GM19240 (cell line): ENCODE results near the gene CACNA1G.

ENCODE experiments used
- DNase-seq: peaks from one replicate; pipeline ENCODE4 v3.0.0; 2011; ENCODE audit warnings: low spot score; ENCODE audit not compliant: insufficient read length

The CACNA1G gene

DNA sequence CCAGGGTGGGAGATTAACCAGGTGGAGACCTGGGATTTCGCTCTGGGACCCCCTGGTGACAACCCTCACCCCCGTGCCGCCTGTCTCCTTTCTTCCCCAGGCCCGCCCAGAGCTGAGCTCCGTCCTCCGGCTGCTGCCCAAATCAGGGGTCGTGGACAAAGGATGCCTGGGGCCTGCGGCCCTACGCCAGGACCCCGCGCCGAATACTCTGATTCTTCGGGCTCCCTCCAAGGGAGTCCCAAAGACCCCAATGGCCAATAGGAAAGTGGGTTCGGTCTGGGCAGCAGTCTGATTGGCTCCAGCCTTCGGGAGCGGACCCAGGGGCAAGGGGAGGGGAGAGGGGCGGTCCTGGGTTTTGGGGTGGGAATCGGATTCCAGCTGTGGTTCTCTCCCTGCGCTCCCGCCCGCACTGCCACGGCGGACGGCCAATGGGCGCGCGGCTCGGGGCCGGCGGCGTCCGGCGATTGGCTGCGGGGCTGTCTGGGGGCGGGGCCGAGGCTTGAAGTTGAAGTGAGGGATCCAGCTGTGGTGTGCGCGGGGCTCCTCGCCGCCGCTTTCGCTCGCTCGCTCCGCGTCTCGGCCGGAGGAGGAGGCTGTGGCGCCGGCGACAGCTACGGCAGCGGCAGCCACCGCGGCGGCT lies at the start of gene CACNA1G:
CACNA1G (plus strand) TSS at position 531 of the 640 bp plus-strand sequence. CDS start 745 bp downstream, outside the sequence.
- DNase-seq = peak; percentile 89

DNA sequence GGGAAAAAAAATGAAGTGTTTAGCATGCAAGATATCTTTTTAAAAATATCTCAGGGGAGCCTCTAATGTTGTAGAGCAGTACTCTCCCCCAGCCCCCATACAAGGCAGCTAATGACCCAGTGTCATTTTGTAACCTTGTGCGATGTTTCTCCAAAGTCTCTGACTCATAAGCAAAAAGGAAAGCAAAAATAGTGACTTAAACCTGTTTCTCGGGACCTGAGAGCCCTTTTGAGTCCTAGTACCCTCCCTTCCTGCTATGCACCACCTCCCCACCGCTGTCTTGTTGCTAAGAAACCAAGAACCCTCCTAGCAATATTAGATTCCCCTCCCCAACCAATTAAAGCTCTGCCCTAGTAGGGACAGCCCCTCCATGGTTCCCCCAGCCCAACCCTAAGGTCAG lies 49.5 kb upstream of the CACNA1G start:
- peak; percentile 90 for DNase-seq

DNA sequence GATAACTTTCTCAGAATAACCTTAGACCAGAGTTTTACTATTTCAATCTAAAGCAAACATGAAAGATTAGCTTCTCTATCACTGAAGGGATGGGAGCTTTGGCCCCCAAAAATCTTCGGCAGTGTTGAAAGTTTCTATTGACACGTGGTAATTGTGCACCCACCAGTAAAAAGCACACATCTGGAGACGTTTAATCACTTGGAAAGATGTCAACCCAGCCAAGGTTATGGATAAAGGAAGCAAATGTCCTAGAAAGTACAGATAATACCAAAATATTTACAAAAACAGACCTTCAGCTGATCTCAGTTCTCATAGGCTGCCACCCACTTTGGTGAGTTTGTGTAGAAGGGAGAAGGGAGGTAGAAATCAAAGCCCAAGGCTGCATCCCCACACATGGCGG lies 47.0 kb upstream of the CACNA1G start:
- DNase-seq = no peak

DNA sequence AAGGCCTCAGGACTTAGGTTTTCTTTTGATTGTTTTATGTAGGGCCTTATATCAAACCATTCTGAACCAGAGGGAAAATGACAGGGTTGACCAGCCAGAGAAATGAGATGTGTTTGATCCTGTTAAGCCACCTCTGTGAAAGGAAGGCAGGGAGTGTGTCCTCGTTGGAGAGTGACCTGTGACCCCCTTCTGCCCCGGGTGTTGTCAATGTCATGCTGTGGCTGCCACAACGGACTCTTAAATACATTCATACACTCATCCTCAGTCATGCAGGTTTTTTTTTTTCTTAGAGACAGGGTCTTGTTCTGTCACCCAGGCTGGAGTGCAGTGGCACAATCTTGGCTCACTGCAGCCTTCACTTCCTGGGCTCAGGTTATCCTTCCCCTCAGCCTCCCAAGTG lies 46.1 kb upstream of the CACNA1G start:
- no peak for DNase-seq

DNA sequence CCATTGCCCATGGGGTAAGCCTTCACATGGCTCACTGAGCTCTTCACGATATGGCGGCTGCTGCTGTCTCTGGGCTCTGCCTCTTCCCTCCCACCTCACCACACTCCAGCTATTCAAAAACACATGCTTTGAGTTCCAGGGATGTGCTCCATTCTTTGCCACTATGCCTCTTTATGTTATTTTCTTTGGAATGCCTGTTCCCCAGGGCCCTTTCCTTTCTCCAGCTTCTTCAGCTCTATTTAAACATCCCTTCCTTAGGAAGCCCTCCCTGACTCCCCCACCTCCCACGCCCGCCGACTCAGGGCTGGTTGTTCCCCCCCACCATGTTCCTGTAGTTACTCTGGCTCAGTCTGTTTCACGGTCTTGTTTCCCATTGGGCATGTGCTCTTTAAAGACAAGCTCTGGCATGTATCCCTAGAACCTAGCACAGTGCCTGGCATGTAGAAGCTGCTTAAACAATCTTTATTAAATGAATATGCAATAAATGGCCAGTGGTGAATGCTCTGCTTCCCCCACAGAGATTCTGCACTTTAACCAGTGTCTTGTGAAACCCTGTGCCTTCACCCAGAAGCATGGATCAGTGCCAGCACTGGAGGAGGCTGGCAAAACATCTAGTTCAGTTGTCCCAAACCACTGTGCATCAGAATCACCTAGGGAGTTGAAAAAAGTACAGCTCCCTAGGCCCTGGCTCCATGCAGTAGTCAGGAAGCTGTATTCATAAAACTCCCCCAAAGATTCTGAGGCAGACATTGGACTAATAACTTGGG lies 45.4 kb upstream of the CACNA1G start:
- no peak for DNase-seq

DNA sequence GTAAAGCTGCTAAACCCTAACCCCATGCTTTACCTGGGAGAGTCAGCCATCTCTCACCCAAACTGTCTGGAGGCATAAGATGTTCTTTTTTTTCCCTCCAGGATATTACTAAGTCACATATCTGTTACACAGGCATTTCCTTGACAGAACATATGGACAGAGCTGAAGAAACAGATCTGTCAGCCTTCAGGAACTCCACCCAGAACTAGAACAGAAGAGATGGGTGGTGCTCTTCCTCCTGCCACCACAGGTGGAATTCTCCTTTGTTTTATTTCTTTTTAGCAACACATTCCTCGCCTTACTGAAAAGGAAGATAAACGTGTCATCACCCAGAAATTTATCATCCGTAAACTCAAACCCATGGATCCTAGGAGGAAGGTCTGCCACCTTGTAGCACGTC lies 43.5 kb upstream of the CACNA1G start:
- DNase-seq = no peak

DNA sequence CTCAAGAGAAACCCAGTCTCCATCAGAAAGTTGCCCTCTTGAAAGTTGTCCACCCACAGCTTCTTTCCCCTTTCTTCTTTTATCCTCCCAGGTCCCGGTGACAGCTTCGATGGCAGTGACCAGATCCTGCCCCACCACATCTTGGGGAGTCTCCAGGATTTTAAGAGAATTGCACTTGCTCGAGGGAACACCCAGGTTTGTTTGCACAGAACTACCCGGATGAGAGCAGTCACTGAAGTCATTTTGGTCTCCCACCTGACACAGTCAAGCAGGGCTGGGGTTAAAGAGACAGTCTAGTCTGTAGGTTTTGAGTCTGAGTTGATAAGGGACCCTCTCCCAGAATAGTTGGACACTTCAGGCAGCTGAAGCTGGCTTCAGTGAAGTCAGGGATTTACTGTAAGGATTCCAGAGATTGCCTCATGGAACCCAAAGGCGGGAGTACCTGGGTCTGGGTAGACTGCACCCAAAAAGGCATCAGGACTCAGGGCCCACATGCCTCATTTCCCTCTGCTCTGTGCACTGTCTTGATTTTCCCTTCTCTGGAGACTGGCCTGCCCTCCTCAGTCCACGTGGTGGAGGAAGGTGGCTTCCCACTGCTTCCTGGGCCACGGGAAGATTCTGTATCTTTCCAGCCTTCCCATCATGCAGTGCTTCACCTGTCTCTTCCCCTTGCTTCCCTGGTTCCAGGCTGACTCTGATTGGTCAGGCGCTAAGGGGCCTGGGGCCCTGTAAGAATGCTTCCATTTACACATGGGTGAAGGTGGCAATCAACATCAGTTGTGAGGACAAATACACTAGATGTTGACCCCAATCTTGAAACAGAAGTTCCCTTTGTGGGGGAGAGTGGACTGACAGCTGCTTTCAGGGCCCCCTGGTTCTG lies 42.8 kb upstream of the CACNA1G start:
- no peak for DNase-seq

DNA sequence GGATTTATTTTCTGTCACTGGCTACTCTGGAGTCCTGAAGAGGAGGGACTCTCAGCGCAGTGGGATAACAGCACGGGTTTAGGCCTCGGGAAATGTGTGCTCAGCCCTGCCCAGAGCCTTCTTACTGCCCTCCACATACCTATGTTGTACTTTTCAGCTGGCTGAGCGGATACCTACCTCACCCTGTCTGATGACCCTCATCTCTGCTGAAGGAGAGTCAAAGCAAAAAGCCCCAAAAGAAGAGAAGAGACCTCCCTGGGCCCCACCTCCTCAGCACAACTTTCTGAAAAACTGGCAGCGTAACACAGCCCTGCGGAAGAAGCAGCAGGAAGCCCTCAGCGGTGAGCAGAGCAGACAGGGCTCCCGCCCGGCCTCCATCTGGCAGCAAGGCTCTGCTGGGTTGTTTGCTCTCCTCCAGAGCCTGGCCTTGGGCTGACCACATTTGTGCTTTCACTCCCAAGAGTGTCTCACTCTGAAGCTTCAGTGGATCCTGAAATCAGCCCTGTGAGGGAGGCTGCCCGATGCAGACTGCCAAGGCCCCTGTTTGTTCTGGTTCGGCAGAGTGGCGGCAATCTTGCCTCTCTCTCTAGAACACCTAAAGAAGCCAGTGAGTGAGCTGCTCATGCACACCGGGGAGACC lies 42.0 kb upstream of the CACNA1G start:
- DNase-seq = no peak

DNA sequence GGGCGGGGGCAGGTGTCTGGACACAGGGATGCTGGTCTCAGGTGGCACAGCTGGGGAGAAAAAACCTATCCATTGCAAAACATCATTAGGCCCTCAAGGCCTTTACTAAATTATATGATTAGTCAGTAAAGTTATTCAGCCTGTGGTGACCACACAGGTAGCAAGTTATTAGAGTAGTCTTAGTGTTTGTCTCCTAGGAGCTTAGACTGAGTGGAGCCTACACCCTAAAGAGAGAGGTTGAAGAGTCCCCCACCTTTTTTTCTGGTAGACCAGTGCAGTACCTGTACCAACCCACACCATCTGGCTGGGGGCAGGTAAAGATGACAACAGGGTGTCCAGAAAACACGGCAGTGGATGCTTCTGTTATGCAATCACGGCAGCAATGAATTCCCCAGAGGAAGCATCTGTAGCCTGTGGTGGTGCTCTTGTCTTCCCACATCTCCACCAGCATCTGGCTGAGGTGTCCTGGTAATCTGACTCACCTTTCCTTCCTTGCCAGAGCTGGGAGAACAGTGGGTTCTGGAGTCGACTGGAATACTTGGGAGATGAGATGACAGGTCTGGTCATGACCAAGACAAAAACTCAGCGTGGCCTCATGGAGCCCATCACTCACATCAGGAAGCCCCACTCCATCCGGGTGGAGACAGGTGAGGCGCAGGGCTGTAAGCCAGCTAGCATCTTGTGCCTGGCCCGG lies 41.2 kb upstream of the CACNA1G start:
- DNase-seq = no peak

DNA sequence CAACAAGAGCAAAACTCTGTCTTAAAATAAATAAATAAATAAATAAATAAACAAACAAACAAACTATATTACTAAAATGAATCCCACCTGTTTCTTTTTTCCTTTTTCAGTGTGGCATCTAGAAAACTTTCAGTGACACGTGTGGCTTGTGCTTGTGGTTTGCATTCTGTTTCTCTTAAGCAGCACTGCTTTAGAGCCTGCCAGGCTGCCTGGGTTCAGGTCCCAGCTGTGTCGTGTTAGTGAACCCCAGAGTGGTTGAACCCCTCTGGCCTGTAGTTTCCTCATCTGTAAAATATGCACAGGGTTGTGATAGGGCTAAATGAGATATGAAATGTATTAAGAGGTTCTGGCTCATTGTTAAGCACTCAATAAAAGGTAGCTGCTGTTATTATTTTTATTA lies 40.0 kb upstream of the CACNA1G start:
- DNase-seq = no peak

DNA sequence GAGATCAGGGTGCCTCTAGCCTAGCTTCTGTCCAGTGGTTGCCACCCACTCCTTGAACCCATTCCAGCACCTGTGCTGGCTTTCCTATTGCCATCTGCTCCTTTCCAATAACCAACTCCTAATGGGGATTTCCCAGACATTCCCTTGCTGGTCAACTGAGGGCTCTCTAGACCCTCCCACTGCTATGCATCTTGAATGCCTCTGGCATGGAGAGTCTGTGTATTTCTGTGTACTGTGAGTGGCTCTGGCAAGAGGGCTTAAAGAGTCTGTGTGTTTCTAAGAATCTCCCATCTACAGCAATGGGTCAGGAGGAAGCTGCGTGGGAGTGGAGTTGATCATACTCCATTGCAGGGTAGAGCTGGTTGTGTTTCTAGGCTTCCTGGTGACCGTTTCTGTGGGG lies 39.0 kb upstream of the CACNA1G start:
- no peak for DNase-seq

DNA sequence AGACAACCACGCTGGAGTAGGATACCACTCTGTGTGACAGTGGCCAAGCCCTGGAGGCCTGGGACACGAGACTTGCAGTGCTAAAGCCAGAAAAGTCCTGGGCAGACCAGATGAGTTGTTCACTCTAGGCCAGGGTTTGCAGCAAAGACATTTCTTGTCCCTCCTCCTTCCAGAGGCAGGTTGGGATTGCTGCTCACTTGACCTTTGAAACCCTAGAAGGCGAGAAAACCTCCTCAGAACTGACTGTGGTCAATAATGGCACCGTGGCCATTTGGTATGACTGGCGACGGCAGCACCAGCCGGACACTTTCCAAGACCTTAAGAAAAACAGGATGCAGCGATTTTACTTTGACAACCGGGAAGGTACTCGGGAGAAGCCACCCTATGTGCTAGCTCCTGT lies 37.7 kb upstream of the CACNA1G start:
- no peak for DNase-seq

DNA sequence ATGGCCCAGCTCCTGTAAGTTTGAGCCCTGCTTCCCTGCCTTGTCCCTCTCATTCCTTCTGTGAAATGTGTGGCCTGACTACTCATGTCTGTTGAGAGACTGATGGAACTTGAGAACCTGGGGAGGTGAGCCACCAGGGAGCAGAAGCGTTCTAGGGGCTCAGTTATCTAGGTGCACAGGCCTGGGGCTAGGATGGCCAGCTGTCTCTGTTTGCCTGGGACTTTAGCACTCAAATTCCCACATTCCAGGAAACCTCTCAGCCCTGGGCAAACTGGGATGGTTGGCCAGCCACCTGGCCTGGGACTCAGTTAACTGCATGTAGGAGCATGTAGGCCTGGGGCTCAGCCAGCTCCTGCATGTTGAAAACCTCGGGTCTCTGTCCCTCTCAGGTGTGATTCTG lies 37.3 kb upstream of the CACNA1G start:
- no peak for DNase-seq

DNA sequence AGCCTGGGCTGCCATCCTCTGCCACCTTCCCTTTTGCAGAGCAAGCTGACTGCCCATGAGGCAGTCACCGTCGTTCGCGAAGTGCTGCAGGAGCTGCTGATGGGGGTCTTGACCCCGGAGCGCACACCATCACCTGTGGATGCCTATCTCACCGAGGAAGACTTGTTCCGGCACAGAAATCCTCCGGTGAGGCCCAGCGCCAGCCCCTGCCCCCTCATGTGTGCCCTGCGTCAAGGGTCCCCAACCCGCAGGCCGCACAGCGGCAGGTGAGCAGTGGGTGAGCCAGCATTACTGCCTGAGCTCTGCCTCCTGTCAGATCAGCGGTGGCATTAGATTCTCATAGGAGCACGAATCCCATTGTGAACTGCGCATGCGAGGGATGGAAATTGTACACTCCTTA lies 35.7 kb upstream of the CACNA1G start:
- DNase-seq = no peak

DNA sequence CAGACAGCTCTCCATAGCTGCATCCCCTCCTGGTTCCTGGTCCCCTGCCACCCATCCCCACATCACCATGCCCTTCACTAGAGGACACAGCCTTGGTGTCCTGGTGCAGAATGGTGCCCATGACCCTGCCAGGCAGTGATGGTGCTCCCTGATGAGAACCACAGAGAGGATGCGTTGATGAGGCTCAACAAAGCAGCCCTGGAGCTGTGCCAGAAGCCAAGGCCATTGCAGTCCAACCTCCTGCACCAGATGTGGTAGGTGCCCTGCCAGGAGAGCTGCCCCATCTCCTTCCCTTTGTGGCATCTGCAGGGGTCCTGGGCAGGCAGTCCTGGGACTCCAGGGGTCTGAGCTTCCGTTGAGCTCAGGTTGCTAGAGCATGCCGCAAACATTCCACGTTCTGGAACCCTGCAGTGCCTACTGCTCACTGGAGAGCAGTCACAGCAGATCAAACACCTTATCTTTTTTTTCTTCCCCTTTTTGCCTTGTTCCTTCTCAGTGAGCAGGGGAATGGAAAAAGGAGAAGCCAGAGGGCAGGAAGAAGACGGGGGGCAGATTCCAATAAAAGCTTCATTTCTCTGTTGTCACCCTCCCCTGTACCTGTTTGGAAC lies 33.3 kb upstream of the CACNA1G start:
- no peak for DNase-seq

DNA sequence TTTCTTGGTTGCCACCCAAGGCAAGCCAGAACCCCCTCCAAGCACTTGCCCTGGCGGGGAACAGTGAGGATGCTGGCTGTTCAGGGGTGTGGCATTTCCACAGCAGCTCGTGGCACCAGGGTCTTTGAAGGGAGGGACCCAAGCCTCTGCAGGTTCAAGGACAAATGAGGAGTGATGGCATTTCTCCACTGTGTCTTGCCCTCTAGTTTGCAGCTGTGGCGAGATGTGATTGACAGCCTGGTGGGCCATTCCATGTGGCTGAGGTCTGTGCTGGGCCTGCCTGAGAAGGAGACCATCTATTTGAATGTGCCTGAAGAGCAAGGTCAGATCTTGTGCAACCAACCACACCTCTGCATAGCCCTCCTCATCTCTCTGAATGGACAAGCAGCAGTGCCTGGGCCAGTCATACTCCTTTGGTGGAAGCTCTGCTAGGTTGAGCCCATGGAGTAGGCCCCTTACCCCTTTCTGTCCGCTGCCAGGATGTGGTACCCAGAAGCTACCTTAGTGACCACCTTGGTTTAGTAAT lies 32.5 kb upstream of the CACNA1G start:
- no peak for DNase-seq

DNA sequence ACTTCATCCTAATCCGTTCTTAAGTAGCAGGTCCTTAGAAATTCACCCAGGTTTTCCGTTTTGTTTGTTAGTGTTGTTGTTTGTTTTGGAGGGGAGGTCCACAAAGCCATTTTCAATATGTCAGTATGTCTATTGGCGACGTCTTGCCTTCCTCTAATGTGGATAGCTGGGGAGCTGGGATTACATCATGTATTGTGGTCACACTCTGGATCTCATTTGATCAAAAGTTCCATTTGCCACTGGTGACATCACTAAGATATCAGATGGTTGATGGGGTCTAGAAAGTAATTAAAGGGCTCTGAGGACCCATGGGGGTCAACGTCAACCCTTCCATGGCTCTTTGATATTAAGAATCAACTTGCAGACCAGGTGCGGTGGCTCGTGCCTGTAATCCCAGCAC lies 30.7 kb upstream of the CACNA1G start:
- DNase-seq = no peak

DNA sequence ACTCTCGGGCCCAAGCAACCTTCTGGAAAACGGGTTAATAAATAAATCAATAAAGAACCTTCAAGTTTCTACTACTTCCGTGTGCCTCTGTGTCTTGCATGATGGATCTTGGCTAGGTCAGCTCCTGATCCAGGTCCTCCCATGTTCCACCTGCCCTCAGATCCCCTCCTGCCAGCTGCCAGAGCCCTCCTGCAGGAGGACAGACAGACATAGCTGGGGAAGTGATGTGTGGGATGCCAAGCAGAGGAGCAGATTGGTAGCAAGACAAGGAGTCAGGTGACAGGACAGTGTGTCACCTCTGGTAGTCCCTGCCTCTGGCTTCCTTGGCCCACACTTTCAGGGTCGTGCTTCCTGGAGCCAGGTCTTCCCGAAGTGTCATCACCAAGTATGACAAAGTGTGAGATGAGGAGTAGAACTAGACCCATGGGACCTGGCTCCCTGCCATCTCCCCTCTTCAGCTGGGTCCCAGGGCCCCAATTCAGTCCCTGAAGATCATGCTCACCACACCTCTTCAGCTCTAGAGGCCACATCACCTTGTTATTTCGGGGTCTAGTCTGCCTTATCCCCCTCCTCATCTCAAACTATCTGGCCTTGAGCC lies 29.0 kb upstream of the CACNA1G start:
- DNase-seq = no peak

DNA sequence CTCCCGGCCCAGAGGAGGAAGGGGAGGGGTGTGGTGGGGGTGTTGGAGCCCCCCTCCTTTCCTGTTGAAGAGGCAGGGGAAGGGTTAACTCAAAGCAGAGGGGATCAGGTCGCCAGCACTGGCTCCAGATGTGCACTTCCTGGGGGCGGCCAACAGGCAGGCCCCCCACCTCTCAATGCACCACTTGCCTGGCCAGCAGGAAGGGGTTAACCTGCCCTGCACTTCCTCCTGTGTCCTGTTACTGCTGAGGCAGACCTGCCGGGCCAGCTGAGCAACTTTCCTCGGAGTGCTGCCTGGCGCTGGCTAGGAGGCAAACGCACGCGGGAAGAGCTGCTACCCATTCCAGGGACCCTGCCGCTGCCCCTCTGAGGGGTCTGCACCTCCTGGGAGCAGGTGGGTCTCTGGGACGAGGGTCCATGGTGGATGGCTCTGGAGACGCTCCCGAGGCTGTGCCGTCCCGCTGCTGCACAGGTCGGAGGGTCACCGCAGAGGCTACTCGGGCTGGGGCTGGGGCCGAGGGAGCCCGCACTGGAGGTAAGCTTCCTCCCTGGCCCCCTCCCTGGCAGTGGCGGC lies 28.0 kb upstream of the CACNA1G start, which contains the start of gene EPN3:
EPN3 (plus strand) TSS at position 284 of the 573 bp plus-strand sequence. CDS start 3,822 bp downstream, outside the sequence.
- DNase-seq = no peak
